ENCODE data around the gene GLRX2.
"Not testable (repeated sequence)": the region's sequence is repeated elsewhere in the genome, so short reads cannot be mapped to it uniquely, and the experiment has no call there.

GLRX2 gene

DNA sequence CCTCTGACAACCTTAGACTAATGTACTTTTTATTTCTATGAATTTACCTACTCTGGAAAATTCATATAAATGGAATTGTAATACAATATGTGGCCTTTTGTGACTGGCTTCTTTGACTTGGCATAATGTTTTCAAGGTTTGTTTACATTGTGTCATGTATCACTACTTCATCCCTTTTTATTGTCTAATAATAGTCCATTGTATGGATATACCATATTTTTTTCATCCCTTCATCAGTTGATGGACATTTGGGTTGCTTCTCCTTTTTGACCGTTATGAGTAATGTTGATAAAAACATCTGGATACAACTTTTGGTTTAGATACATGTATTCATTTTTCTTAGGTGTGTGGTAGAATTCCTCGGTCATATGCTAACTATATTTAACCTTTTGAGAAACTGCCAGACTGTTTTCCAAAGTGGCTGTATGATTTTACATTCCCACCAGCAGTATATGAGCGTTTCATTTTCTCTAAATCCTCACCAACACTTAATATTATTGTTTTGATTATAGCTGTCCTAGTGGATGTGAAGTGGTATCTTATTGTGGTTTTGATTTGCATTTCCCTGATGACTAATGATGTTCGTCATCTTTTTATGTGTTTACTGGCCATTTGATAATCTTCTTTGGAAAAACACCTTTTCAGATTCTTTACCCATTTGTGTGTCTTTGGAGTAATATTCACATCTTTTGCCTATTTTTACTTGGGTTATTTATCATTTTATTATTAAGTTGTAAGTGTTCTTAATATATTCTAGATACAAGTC is 42.3 kb downstream of the GLRX2 start:
- DNase-seq (ENCODE audit: low read depth) = no peak

DNA sequence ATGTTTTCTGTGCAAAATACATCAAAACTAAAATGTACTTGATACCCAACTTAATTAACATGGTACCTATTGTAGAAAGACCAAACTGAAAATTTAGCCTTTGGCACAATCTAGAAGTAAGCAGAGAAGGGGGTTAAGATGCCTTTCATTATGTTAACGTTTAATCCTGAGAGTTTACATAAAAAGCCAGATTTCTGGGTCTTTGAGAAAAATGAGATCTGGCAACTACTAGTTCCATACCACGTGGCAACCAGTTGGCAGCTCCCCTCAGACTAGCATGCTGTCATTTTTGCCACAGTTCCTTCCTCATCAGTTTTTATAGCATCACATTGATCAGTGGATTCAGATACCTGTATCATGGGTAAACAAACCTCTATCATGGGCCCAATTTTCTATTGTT is 44.3 kb downstream of the GLRX2 start:
- no peak for DNase-seq (ENCODE audit: low read depth)

DNA sequence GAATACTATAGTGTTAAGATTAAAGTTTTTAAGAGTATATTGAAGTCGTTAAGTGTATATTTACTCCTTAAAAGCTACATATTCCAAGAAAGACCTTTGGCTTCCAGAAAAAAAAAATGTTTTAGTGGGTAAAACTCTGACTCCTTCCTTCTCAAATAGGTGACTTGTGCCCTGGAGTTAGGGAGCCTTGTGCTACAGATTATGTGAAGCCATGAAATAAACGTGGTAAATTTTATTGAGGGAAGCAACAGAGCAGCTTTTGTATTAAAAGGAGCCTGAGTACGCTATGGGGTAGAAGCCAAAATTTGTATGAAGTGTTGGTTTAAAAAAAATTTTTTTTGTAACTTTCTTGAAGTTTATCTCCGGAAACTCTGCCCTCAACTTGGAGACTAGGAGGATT is 44.8 kb downstream of the GLRX2 start:
- no peak for DNase-seq (ENCODE audit: low read depth)

DNA sequence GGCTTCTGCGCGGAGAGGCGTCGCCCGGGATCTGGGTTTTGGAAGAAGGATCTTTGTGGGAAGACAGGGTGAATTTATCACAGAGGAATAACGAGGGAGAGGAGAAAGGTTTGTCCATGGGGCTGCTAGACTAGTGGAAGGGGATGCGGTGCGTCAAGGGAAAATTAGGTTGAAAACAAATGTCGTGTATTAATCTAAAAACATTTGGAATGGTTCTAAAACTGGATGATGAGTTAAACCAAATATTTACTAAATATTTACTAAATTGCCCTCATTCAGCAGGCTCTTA is 45.2 kb downstream of the GLRX2 start:
- DNase-seq (ENCODE audit: low read depth) = no peak

DNA sequence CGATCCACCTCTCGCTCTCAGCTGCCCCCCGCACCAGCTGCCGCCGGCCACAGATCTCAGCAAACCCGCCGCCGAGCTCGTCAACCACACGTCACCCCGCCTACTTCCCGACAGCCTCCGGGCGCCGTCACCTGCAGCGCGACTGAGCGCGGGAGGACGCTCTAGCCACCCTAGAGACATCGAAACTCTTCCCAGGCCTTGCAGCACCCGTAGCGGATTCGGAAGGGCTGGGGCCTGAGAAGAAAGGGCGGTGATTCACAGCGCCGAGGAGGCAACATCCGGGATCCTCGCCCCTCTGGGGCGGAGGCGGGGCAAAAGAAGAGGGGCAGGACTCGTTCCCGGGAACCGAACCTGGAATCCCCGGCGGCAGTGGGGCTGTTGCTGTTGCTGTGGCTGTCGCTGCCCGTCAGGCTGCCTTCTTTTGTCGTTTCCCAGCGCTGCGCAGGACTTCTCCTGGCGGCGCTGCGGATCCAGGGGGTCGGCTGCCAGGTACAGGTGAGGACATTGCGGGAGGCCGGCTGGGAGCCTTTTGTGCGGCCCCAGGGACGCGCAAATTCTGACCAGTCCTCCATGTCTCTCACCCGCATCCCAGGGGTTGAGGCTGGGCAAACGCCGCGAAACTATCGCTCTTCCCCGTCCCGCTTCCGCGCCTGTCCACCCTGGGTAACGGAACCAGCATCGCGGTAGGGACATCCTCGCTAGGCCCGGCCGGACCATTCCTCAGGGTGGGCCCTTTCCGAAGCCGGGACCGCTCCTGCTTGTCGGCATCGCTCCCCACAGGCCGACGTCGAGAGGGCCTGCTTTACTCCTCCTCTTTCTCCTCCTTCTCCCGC is 45.7 kb downstream of the GLRX2 start, which contains the start of the genes RO60 and UCHL5:
TSS of gene RO60 (plus strand) at position 331 of the 833 bp plus-strand sequence. CDS start 9,443 bp downstream, outside the sequence.
TSS of gene UCHL5 (minus strand) at position 79 of the 833 bp plus-strand sequence. CDS start 100 bp downstream, outside the sequence.
- DNase-seq (ENCODE audit: low read depth) = peak; percentile 87

DNA sequence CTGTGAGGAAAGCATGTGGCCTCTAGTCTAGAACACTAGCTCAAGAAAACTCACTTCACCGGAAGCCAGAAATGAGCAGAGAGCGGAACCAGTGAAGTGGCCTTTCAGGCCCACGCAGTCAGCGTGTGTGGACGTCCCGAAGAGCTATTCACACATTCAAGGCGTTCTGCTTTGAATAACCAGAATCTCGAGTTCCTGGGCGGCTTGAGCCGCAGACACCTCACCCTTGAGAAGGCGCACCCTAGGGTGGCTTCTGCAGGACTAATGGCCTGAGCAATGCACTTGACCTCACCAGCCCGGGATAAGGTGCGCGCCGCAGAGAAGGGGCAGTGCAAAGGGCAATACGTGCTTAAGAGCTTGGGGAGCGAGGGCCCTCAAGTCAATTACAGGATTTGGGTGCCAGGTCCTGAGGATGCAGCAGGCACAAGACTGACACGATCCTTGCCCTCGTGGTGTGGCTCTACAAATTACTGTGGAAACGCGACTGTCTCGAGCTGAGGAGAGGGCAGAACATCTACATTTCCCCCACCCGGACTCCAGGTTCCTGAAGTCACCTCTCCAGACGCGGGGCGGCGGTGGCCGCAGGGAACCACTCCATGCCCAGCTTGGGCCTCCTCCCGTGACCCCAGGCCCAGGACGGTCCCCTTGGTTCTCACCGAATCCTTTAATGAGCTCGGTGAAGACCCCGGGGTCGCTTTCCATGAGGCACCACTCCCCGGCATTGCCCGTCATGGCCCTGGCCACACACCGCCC is 46.5 kb downstream of the GLRX2 start:
- peak; percentile 34 for DNase-seq (ENCODE audit: low read depth)

DNA sequence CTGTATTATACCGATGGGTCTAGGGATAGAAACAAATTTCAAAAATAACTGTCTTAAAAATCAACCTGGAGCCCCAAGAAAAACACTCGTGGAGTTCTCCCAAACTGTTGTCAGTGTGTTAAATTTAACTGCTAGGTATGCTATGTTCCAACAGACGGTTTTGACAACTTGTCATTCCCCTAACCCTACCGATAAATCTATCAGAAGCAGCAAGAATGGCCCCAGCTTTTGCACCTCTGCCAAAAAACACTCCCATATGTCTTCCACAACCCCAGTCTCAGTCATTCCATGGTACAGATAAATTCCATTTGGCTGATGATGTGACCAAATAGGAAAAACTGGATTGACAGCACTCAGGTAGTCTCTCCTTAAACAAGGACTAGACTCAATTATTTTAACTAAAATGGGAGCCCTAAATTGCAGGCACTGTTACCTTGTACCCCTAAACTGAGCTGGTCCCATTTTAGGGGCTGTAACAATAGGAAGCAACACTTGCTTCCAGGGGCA is 51.0 kb downstream of the GLRX2 start:
- DNase-seq (ENCODE audit: low read depth) = no peak

DNA sequence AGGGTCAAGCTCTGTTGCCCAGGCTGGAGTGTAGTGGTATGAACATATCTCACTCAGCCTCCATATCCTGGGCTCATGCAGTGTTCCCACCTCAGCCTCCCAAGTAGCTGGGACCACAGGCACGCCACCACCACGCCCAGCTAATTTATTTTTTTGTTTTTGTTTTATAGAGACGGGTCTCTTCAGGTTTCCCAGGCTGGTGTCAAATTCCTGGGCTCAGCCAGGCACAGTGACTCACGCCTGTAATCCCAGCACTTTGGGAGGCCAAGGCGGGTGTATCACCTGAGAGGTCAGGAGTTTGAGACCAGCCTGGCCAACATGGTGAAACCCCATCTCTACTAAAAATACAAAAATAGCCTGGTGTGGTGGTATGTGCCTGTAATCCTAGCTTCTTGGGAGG is 56.3 kb downstream of the GLRX2 start:
- DNase-seq (ENCODE audit: low read depth) = not testable (repeated sequence)
